ENCODE results near the gene TBCCD1.

Gene TBCCD1

GRCh38 chr3:186567072-186567921 is at the start of gene TBCCD1:
Gene TBCCD1 (minus strand): TSS chr3:186567339. CDS start chr3:186564329, 3,010 bp downstream.
- DNase-seq, result peak; percentile 53 to 95 (median 84)

GRCh38 chr3:186616299-186616617 is 49.1 kb upstream of the TBCCD1 start:
- no peak for DNase-seq

- DNase-seq, result peak in 48 of 51 donors; percentile 5 to 84 (median 57)
Measured at GRCh38 chr3:186614597-186615483, 47.7 kb upstream of the TBCCD1 start.

GRCh38 chr3:186614266-186614596 is 47.1 kb upstream of the TBCCD1 start:
- DNase-seq, result no peak

GRCh38 chr3:186613637-186614265 is 46.6 kb upstream of the TBCCD1 start:
- no peak for DNase-seq

GRCh38 chr3:186612721-186613636 is 45.8 kb upstream of the TBCCD1 start, which contains the start of gene AHSG:
Gene AHSG (plus strand): TSS chr3:186613060. CDS start chr3:186613142, 82 bp downstream.
- DNase-seq, result no peak

- DNase-seq, result no peak
Measured at GRCh38 chr3:186612065-186612464, 44.9 kb upstream of the TBCCD1 start.

GRCh38 chr3:186609247-186609868 is 42.2 kb upstream of the TBCCD1 start:
- DNase-seq, result no peak

- DNase-seq, result no peak
Measured at GRCh38 chr3:186608624-186609215, 41.6 kb upstream of the TBCCD1 start.

GRCh38 chr3:186605561-186606545 is 38.7 kb upstream of the TBCCD1 start:
- DNase-seq, result no peak

- DNase-seq, result no peak
Measured at GRCh38 chr3:186605078-186605477, 37.9 kb upstream of the TBCCD1 start.

- DNase-seq, result no peak
Measured at GRCh38 chr3:186603159-186603558, 36.0 kb upstream of the TBCCD1 start.

GRCh38 chr3:186600896-186601295 is 33.8 kb upstream of the TBCCD1 start:
- no peak for DNase-seq

- DNase-seq, result no peak
Measured at GRCh38 chr3:186599785-186600166, 32.6 kb upstream of the TBCCD1 start.

- DNase-seq, result no peak
Measured at GRCh38 chr3:186599142-186599784, 32.1 kb upstream of the TBCCD1 start.

- DNase-seq, result no peak
Measured at GRCh38 chr3:186598794-186599141, 31.6 kb upstream of the TBCCD1 start.

- no peak for DNase-seq
Measured at GRCh38 chr3:186598108-186598784, 31.1 kb upstream of the TBCCD1 start.
